Activated naive CD8-positive, alpha-beta T cell treated with anti-CD3 and anti-CD28 coated beads, Interleukin-2, amount 10 ng/mL, durations not matched to agents 7 days and 5 days (primary cell): Measurements from ENCODE around the gene SH3GLB1. TPM values are rescaled to one million over a fixed set of nuclear protein-coding genes. Genes with fewer than 3 reads are reported as not detected.

Experiments
- ATAC-seq: fragments of 150-1000 bp; cut with Tn5 transposase; one replicate; pipeline ENCODE4 v1.10.0; 2021; ENCODE audit warnings: low read depth, moderate library complexity
- POLR2A ChIA-PET: fragments of 350-600 bp; sonication (Branson Sonifier 250); formaldehyde crosslinking; loops from one replicate; lab custom pipeline; 2021; ENCODE audit warnings: antibody characterized with exemption; lab: Charles Lee
- DNase-seq: peaks from one replicate; pipeline ENCODE4 v3.0.0; 2021
- H3K27ac Mint-ChIP-seq: one replicate; pipeline ENCODE4 v1.8.0; 2022; ENCODE audit warnings: mild to moderate bottlenecking, mixed read lengths
- H3K27me3 Mint-ChIP-seq: one replicate; pipeline ENCODE4 v1.8.0; 2022; ENCODE audit warnings: mild to moderate bottlenecking, moderate library complexity, mixed read lengths
- H3K36me3 Mint-ChIP-seq: one replicate; pipeline ENCODE4 v1.8.0; 2021; ENCODE audit warnings: mild to moderate bottlenecking, mixed read lengths
- H3K4me1 Mint-ChIP-seq: one replicate; pipeline ENCODE4 v1.8.0; 2021; ENCODE audit warnings: mixed read lengths
- H3K4me3 Mint-ChIP-seq: one replicate; pipeline ENCODE4 v1.8.0; 2022; ENCODE audit warnings: mild to moderate bottlenecking, moderate library complexity, mixed read lengths
- H3K9me3 Mint-ChIP-seq: one replicate; pipeline ENCODE4 v1.8.0; 2021; ENCODE audit warnings: mixed read lengths
- total RNA-seq, 2 experiments: library from RNA; stranded (reverse); gene quantifications; one replicate each; pipeline ENCODE4 v1.2.3, GENCODE V29; 2021

SH3GLB1 gene
- total RNA-seq, 2 experiments from 2014 or later, result 62.4 to 71.0 TPM

DNA sequence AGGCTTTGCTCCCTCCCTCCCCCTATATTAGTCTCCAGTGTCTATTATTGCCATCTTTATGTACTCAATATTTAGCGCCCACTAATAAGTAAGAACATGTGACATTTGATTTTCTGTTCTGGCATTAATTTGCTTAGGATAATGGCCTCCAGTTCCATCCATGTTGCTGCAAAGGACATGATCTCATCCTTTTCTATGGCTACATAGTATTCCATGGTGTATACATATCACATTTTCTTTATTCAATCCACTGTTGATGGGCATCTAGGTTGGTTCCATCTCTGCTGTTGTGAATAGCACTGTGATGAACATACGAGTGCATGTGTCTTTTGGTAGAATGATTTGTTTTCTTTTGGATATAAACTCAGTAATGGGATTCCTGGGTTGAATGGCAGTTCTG is 61.3 kb downstream of the SH3GLB1 start:
- Mint-ChIP-seq H3K27me3 (no peaks in the 10 kb centered on the region), H3K4me1 (no peaks in the 10 kb centered on the region), H3K4me3 (no peak overlapping the region), H3K9me3 (peaks cover 6% of the 10 kb centered on the region), H3K36me3 (no peaks in the 10 kb centered on the region), H3K27ac (no peak overlapping the region)
- DNase-seq (no peak), ATAC-seq (no peak)
- POLR2A ChIA-PET, result no interaction called here

DNA sequence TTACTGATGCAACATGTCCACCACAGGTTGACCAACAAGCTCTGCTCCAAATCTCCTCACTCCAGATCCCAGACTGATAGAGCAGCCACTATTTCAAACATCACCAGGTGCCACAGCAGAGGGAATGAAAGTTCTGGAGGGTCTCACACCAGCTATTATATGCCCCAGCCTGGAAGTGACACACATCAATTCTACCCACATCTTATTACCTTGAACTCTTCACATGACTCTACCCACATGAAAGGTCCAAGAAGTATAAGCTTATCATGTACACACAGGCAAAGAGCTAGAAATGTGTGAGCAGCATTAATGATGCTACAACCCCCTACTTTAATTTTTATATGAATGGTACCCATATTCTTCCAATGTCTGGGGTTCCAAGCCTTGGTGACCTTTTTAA is 64.2 kb downstream of the SH3GLB1 start:
- Mint-ChIP-seq H3K27ac (no peak overlapping the region), H3K4me1 (peaks cover 4% of the 10 kb centered on the region), H3K9me3 (peaks cover 6% of the 10 kb centered on the region), H3K27me3 (peaks cover 2% of the 10 kb centered on the region), H3K4me3 (no peak overlapping the region), H3K36me3 (no peaks in the 10 kb centered on the region)
- ATAC-seq, result no peak
- no peak for DNase-seq
- POLR2A ChIA-PET, result no interaction called here

DNA sequence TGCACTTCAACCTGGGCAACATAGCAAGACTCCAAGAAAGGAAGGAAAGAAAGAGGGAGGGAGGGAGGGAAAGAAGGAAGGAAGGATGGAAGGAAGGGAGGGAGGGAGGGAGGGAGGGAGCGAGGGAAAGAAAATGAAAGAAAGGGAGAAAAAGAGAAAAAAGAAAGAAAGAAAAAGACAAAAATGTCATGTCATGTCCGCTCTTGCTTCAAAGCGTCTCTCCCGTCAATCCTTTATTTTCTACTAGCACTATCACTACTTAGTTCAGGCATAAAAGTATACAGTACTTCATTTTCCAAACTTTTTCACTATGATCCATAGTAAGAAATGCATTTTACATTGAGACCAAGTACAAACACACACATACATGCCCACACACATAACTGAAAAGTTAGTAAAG is 64.7 kb downstream of the SH3GLB1 start:
- peaks cover 9% of the 10 kb centered on the region for H3K4me1 Mint-ChIP-seq
- no peak for ATAC-seq
- peaks cover 2% of the 10 kb centered on the region for H3K27me3 Mint-ChIP-seq
- H3K9me3 Mint-ChIP-seq, result peaks cover 6% of the 10 kb centered on the region
- no peak for DNase-seq
- POLR2A ChIA-PET, result no interaction called here
- no peaks in the 10 kb centered on the region for H3K36me3 Mint-ChIP-seq
- no peak overlapping the region for H3K27ac Mint-ChIP-seq
- no peak overlapping the region for H3K4me3 Mint-ChIP-seq

DNA sequence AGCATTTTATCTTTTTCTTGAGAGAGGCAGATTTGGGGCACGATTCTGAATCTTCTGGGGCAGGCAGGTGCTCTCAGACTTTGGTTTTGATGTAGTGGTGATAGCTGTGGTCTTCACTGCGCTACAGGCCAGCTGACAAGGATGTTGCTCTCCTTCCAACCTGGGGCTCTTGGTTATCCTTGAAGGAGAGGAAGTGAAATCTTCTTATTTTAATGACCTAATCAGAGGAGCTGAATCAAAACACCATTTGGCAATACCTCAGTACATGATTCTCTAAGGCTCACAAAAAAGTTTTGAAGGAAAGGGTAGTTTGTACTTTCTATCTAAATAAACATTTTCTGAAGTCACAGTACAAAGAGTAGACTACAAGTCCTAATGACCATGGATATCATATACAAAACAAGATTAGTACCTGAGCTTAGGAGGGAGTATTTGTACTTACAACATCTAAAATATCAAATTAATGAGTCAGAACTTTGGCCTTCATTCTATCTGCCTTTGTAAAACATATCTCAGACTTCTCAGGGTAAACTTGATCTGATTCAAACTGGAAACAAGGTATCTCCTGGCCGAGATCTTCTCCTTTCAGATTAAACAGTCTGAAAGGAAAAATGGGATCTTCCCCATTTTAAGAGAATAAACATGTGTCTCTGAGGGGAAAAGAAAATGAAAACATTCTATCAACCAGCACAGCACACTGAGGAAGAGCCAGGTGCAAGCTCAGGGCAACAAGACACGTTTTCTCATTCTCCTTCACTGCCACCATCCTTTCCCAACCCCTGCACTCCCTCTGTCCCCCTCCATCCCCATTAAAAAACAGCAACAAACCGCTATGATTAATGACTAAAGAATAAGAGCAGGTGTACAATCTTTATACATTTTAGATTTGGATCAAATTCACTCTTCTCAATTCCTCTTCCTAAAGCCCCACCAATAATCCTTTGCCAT is 69.2 kb downstream of the SH3GLB1 start:
- H3K4me1 Mint-ChIP-seq, result peaks cover 15% of the 10 kb centered on the region
- H3K9me3 Mint-ChIP-seq, result peaks cover 3% of the 10 kb centered on the region
- POLR2A ChIA-PET, result no interaction called here
- no peak for DNase-seq
- H3K27me3 Mint-ChIP-seq, result peaks cover 2% of the 10 kb centered on the region
- no peaks in the 10 kb centered on the region for H3K36me3 Mint-ChIP-seq
- peak overlapping the region; percentile 2 for H3K4me3 Mint-ChIP-seq
- no peak for ATAC-seq
- peak overlapping the region; percentile 49 for H3K27ac Mint-ChIP-seq

DNA sequence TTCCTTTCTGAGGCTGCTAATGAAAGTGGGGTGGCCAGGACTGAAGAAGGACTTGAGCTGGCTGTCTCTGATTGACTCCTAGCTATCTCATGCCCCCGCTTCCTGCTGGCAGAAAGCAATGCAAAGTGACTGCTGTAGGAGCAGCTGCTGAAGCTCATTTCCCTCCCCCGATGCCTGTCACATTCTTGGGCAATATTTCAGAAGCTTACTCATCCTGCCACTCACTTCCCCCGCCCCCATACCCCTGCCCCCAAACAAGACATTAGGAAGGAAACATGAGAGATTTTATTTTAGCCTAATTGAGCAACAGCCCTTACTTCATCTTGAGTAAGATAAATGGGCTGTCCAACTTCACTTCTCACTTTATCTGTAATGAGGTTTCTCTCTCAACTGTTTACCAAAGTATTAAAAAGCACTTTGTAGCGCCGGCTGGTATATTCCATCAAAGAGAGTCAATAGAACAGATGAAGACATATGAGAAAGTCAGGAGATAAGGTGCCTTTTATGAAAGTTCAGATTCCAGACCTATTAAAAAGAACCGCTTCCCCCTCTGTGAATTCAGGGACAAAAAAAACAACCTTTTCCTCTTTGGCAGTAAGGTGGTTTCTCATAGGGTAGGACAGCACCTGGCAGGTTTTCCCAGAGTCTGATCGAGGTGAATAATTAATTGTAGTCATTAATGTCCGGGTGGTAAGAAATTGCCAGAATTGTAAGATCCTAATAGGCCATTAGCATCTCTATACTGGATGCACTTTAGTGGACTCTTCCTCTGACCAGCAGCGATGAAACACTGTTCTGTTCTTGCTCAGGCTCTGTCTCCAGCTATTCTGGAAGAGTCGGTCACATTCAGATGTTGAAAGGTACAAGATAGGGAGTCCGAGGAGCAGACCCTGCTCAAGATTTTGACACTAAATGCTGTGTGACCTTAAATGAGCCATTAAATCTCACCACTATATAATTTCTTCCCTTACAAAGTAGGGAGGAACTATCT is 70.2 kb downstream of the SH3GLB1 start:
- H3K36me3 Mint-ChIP-seq, result no peaks in the 10 kb centered on the region
- DNase-seq, result no peak
- peak overlapping the region; percentile 49 for H3K27ac Mint-ChIP-seq
- POLR2A ChIA-PET, result no interaction called here
- H3K9me3 Mint-ChIP-seq, result no peaks in the 10 kb centered on the region
- peaks cover 2% of the 10 kb centered on the region for H3K27me3 Mint-ChIP-seq
- peak; percentile 60 for ATAC-seq
- H3K4me3 Mint-ChIP-seq, result peak overlapping the region; percentile 2
- H3K4me1 Mint-ChIP-seq, result peaks cover 15% of the 10 kb centered on the region

DNA sequence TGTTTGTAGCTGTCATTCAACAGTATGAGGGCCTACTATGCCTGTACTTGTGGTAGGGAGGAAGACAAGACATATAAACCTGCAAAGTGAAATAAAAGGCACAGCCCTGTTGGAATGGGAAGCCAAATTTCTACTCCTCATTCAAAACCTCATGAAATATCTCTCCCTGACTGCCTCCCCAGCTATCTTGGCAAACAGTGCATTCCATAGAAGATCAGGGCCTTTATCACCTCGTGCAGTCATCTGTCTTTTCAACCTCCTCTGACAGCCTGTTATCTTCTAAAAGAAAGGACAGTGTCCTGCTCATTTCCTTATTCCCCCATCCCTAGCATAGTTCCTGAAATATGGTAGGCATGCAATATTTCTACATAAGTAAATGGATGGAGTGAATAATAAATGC is 71.0 kb downstream of the SH3GLB1 start:
- ATAC-seq (no peak), DNase-seq (no peak)
- peaks cover 15% of the 10 kb centered on the region for H3K4me1 Mint-ChIP-seq
- peaks cover 2% of the 10 kb centered on the region for H3K27me3 Mint-ChIP-seq
- POLR2A ChIA-PET, result no interaction called here
- no peaks in the 10 kb centered on the region for H3K36me3 Mint-ChIP-seq
- H3K27ac Mint-ChIP-seq, result no peak overlapping the region
- no peak overlapping the region for H3K4me3 Mint-ChIP-seq
- H3K9me3 Mint-ChIP-seq, result no peaks in the 10 kb centered on the region

DNA sequence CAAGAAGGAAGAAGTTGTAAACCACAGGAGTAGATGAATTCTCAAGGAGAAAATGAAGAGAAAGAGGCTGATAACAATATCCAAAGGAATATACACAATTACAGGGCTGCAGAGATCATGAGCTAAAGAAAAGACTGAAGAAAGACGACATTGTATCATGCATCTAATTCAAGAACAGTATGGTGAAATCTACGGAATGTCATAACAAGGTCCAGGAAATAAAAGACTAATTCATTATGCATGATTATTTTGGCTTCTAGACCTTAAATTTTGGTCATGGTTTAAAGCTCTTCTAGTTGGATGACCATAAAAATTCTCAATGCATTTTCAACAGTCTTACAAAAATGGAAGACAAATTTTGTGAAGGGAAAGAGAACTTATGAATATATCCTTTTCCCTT is 71.7 kb downstream of the SH3GLB1 start:
- Mint-ChIP-seq H3K27me3 (peaks cover 2% of the 10 kb centered on the region), H3K9me3 (no peaks in the 10 kb centered on the region), H3K27ac (no peak overlapping the region), H3K36me3 (no peaks in the 10 kb centered on the region), H3K4me3 (no peak overlapping the region), H3K4me1 (peaks cover 15% of the 10 kb centered on the region)
- ATAC-seq (no peak), DNase-seq (no peak)
- POLR2A ChIA-PET, result interaction anchor here (0.6 kb wide), 1 partner anchor 220 kb away, joined by 3 read pairs; no protein-coding TSS in a partner anchor

DNA sequence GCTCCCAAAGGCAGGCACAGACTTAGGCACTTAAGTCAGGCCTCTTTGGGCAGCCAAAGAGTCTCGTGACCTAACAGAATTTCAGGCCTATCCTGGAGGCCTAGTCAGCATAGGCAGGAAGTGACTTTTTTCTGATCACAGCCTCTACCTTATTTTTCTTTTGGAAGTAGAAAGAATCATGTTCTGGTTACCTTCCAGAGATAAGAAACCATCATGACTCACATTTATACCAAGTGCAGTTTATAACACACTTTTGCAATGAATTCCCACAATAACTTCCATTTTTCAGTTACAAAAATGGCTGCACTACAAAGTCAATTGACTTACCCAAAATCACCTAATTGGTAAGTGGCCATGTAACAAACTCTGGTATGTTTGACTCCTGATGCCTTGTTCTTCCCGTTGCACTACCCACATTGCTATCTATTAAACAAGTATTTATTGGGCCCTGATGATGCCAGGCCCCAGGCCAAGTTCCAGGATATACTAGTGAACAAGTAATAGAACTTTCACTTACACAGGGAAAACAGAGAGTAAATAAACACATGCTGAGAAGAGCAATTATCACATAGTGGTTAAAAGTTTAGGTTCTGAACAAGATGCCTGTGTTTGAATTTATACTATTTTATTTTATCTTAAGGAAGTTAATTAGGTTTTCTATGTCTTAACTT is 74.3 kb downstream of the SH3GLB1 start:
- no peak for ATAC-seq
- no peak for DNase-seq
- Mint-ChIP-seq H3K4me1 (peaks cover 10% of the 10 kb centered on the region), H3K36me3 (no peaks in the 10 kb centered on the region), H3K27ac (no peak overlapping the region), H3K4me3 (no peak overlapping the region), H3K27me3 (peaks cover 4% of the 10 kb centered on the region), H3K9me3 (no peaks in the 10 kb centered on the region)
- POLR2A ChIA-PET, result no interaction called here

DNA sequence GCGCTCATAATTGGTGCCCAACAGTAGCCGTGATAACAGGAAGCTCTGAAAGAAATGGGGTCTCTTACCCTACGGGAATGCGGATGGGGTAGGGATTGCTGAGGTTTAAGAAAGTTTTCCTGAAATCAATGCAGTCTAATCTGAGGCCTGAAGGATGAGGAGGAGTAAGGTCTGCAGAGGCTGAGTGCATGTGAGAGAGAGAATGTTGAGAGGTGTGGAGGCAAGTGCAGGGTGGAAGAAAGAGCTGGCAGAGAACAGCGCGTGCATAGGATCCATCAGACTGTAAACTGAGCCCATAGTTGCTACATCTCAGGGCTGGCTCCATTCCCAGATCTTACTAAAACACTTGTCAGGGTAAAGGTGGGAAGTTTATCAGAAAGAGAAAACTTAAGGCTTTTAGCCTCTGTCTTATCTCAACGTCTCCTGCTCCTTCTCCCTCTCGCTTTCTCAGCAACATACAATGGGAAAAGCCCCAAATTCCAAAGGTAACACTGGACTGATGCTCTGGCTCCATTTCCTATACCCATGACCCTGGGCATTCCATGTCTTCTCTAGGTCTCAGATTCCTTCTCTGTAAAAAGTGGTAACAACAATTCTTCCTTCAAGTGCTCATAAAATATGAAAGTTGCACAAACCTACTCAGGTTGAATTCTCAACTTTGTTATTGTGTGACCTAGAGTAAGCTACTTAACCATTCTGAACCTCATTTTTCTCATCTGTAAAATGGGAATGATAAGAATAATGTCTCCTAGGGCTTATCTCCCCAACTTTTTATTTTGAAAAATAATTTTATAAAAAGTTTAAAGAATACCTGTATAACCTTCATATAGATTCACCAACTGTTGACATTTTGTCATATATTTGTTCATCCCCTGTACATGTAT is 75.2 kb downstream of the SH3GLB1 start:
- POLR2A ChIA-PET, result no interaction called here

DNA sequence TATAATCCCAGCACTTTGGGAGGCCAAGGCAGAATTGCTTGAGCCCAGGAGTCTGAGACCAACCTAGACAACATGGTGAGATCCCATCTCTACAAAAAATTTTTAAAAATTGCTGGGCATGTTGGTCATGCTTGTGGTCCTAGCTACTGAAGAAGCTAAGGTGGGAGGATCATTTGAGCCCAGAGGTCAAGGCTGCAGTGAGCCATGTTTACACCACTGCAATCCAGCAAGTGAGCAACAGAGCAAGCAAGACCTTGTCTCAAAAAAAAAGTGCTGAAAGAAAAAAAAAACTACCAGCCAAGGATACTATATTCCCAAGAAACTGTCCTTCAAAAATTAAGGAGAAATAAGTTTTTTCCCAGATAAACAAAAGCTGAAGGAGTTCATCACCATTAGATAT is 78.1 kb downstream of the SH3GLB1 start:
- Mint-ChIP-seq H3K4me3 (no peak overlapping the region), H3K4me1 (peaks cover 2% of the 10 kb centered on the region), H3K27me3 (peaks cover 8% of the 10 kb centered on the region), H3K36me3 (no peaks in the 10 kb centered on the region), H3K9me3 (peaks cover 2% of the 10 kb centered on the region), H3K27ac (no peak overlapping the region)
- POLR2A ChIA-PET, result no interaction called here
- no peak for ATAC-seq
- DNase-seq, result no peak

More for the DNA sequence above, 75.2 kb downstream of the SH3GLB1 start:
- Mint-ChIP-seq H3K4me1 (peaks cover 4% of the 10 kb centered on the region), H3K36me3 (no peaks in the 10 kb centered on the region), H3K27ac (no peak overlapping the region), H3K9me3 (peaks cover 2% of the 10 kb centered on the region), H3K4me3 (no peak overlapping the region), H3K27me3 (peaks cover 6% of the 10 kb centered on the region)
- no peak for ATAC-seq
- no peak for DNase-seq

DNA sequence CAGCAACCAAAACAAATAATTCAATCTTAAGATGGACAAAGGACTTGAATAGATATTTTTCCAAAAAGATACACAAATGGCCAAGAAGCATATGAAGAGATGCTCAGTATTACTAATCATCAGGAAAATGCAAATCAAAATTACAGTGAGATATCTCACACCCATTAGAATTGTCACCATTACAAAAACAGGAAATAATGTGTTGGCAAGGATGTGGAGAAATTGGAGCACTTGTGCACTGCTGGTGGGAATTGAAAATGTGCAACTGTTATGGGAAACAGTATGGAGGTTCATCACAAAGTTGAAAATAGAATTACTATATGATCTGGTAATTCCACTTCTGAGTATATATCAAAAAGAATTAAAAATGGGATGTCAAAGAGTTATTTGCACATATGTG is 83.2 kb downstream of the SH3GLB1 start:
- DNase-seq, result no peak
- no peak for ATAC-seq
- Mint-ChIP-seq H3K27ac (no peak overlapping the region), H3K4me3 (no peak overlapping the region), H3K9me3 (peaks cover 2% of the 10 kb centered on the region), H3K36me3 (no peaks in the 10 kb centered on the region), H3K27me3 (peaks cover 4% of the 10 kb centered on the region), H3K4me1 (peaks cover 2% of the 10 kb centered on the region)
- POLR2A ChIA-PET, result no interaction called here
